ENCODE measurements around the gene RELN.

DNA sequence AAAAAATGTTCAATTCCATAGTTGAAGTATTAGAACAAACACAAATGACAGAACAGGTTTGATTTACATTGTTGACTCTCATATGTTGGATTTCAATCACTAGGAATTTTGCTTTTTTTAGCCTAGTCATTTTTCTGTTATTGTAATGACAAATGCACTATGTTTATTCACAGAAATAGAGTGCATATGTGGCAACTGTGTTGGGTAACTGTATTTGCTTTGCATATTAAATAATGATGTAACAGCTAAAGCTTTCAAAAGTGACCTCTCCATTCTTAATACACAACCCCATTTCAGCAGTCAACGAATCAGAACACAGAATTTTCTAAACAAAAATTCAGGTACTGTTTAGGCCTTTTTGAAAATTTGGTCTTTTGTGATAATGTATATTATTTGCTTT lies 489.5 kb downstream of the RELN start:
- TF ChIP-seq CTCF (IDR thresholded peaks at IDR 0.05) (no peak), CREB1 (CRISPR knock-in tag; IDR thresholded peaks at IDR 0.05) (no peak), MAX (CRISPR knock-in tag; IDR thresholded peaks at IDR 0.05) (no peak)
